Measurements from ENCODE around the gene SVBP.
A peak's percentile ranks its signal among the peaks of the same experiment; 100 is the strongest.

SVBP gene

GRCh38 chr1:42806593-42806992 lies 10.6 kb downstream of the SVBP start:
- Mint-ChIP-seq H3K4me1 (peaks cover 3% of the 10 kb centered on the region), H3K27ac (no peak overlapping the region), H3K4me3 (no peak overlapping the region), H3K27me3 (ENCODE audit: low read depth, poor library complexity) (peaks cover 6% of the 10 kb centered on the region), H3K36me3 (ENCODE audit: low read depth) (peaks cover 80% of the 10 kb centered on the region), H3K9me3 (peaks cover 18% of the 10 kb centered on the region)
- TF ChIP-seq CTCF (IDR thresholded peaks at IDR 0.05), result no peak
- DNase-seq, result no peak

- H3K4me3 Mint-ChIP-seq, result no peak overlapping the region
- peaks cover 18% of the 10 kb centered on the region for H3K9me3 Mint-ChIP-seq
- peaks cover 6% of the 10 kb centered on the region for H3K27me3 Mint-ChIP-seq (ENCODE audit: low read depth, poor library complexity)
- H3K36me3 Mint-ChIP-seq (ENCODE audit: low read depth), result peaks cover 76% of the 10 kb centered on the region
- no peak for DNase-seq
- no peak overlapping the region for H3K27ac Mint-ChIP-seq
- no peak for TF ChIP-seq CTCF (IDR thresholded peaks at IDR 0.05)
- H3K4me1 Mint-ChIP-seq, result no peaks in the 10 kb centered on the region
These were observed 11.0 kb downstream of the SVBP start for GRCh38 chr1:42806171-42806570.

DNA sequence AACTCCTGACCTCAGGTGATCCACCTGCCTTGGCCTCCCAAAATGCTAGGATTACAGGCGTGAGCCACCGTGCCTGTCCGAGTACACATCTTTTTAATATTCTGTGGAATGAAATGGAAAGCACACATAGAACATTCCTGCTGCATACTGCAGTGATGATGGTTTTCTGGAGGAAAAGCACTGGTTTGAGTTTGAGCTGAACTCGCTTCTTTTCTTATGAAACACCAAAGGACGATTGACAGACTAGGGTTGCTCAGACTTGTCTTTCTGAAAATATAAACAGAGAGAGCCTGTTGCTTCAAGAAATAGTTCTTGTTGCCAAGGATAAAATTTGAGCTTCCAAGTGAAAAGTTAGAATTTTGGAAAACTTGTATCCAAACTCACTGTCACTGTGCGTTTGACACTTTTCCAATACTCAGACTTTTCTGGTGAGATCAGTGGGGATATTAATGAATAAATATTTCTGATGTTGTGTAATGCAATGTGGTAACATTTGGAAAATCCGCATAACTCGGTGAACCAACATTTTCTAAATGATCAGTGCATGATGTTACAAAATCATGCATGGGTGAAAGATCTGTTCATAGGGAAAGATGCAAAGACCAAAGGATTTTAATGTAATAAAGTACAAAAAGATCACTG lies 15.2 kb downstream of the SVBP start:
- H3K4me1 Mint-ChIP-seq, result peaks cover 10% of the 10 kb centered on the region
- no peak for TF ChIP-seq CTCF (IDR thresholded peaks at IDR 0.05)
- no peak for DNase-seq
- no peak overlapping the region for H3K4me3 Mint-ChIP-seq
- H3K36me3 Mint-ChIP-seq (ENCODE audit: low read depth), result peaks cover 42% of the 10 kb centered on the region
- peaks cover 6% of the 10 kb centered on the region for H3K27me3 Mint-ChIP-seq (ENCODE audit: low read depth, poor library complexity)
- H3K27ac Mint-ChIP-seq, result no peak overlapping the region
- H3K9me3 Mint-ChIP-seq, result peaks cover 18% of the 10 kb centered on the region

DNA sequence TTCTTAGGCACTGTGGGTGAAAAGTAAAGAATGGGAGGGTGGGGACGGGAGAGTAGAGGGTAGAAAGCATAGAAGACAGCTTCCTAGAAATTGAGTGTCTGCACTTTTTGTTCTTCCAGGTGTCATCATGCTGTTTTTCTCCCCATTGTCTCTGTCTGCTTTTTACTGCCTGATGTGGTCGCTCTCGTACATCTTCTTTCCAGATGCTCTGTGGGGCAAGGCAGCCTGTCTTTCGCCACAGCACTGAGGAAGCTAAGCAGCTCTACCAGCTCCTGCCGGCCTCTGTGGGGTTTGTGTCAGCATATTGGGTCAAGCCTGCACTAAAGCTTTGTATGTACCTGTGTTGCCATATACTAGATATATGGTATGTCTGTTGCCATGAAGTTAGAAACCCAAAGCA lies 19.2 kb downstream of the SVBP start:
- Mint-ChIP-seq H3K9me3 (peaks cover under 1% of the 10 kb centered on the region), H3K27me3 (ENCODE audit: low read depth, poor library complexity) (no peaks in the 10 kb centered on the region), H3K4me1 (peaks cover 10% of the 10 kb centered on the region), H3K36me3 (ENCODE audit: low read depth) (peaks cover 4% of the 10 kb centered on the region), H3K4me3 (no peak overlapping the region), H3K27ac (peak overlapping the region; percentile 12)
- TF ChIP-seq CTCF (IDR thresholded peaks at IDR 0.05), result no peak
- DNase-seq, result no peak

- no peak for DNase-seq
- Mint-ChIP-seq H3K9me3 (no peaks in the 10 kb centered on the region), H3K4me1 (peaks cover 10% of the 10 kb centered on the region), H3K36me3 (ENCODE audit: low read depth) (peaks cover 3% of the 10 kb centered on the region), H3K4me3 (no peak overlapping the region), H3K27me3 (ENCODE audit: low read depth, poor library complexity) (no peaks in the 10 kb centered on the region), H3K27ac (peak overlapping the region; percentile 36)
- no peak for TF ChIP-seq CTCF (IDR thresholded peaks at IDR 0.05)
These were observed 19.8 kb downstream of the SVBP start for GRCh38 chr1:42797414-42797813.

GRCh38 chr1:42793824-42794223 lies 23.4 kb downstream of the SVBP start:
- Mint-ChIP-seq H3K27me3 (ENCODE audit: low read depth, poor library complexity) (no peaks in the 10 kb centered on the region), H3K27ac (no peak overlapping the region), H3K4me1 (peaks cover 10% of the 10 kb centered on the region), H3K4me3 (no peak overlapping the region), H3K36me3 (ENCODE audit: low read depth) (no peaks in the 10 kb centered on the region), H3K9me3 (no peaks in the 10 kb centered on the region)
- no peak for DNase-seq
- TF ChIP-seq CTCF (IDR thresholded peaks at IDR 0.05), result no peak

Data from nephron progenitor cell (in vitro differentiated cells).